ENCODE data around the gene THSD4. TPM values are rescaled to one million over a fixed set of nuclear protein-coding genes. Genes with fewer than 3 reads are reported as not detected.
A peak's percentile ranks its signal among the peaks of the same experiment; 100 is the strongest.
"Not testable (repeated sequence)": the region's sequence is repeated elsewhere in the genome, so short reads cannot be mapped to it uniquely, and the experiment has no call there.

The THSD4 gene
- total and polyA plus RNA-seq, 2 donors (not counting 1 experiment from before 2014, with no cell fraction given), result 43.1 to 95.5 TPM

- Histone ChIP-seq H3K36me3 (ENCODE audit: control insufficient read depth, insufficient read depth, low read length) (no peaks in the 10 kb centered on the region), H3K9me3 (ENCODE audit: control insufficient read depth, insufficient read depth, low read depth, low read length) (no peaks in the 10 kb centered on the region), H3K4me2 (ENCODE audit: extremely low read depth, insufficient read depth, low read length) (no peak overlapping the region), H3K79me2 (ENCODE audit: control insufficient read depth, insufficient read depth, low read length) (no peaks in the 10 kb centered on the region), H2AFZ (ENCODE audit: low read length) (no peak overlapping the region), H3K4me3 (replicated peaks in 1 of 4; ENCODE audit: control extremely low read depth in 1 of 4, insufficient read depth in 1 of 4, low read depth in 3 of 4, low read length in 4 of 4) (no peak overlapping the region), H3K4me1 (ENCODE audit: control insufficient read depth, extremely low read depth, insufficient read depth, low read length) (no peaks in the 10 kb centered on the region), H3K27me3 (ENCODE audit: control insufficient read depth, insufficient read depth, low read length) (no peaks in the 10 kb centered on the region), H3K9ac (ENCODE audit: insufficient read depth, low read length) (no peak overlapping the region), H4K20me1 (ENCODE audit: control insufficient read depth, extremely low read depth, insufficient read depth, low read length) (no peaks in the 10 kb centered on the region), H3K27ac (ENCODE audit: insufficient read depth, low read length) (no peak overlapping the region)
- DNase-seq (ENCODE audit: low read depth in 2 of 2), result peak in 1 of 2 donors; percentile 43
- TF ChIP-seq CTCF (conservative IDR thresholded peaks at IDR 0.05 in 1 of 2, IDR thresholded peaks at IDR 0.05 in 1 of 2; ENCODE audit: low read depth in 1 of 2, low read length in 2 of 2), result no peak
- TF ChIP-seq EZH2 (IDR thresholded peaks at IDR 0.05; ENCODE audit: low read length, missing control alignments), result no peak
Measured at GRCh38 chr15:71437919-71438318, 322.6 kb downstream of the THSD4 start.

GRCh38 chr15:71439478-71439877, 324.2 kb downstream of the THSD4 start:
- not testable (repeated sequence) for H3K27me3 ChIP-seq (ENCODE audit: control insufficient read depth, insufficient read depth, low read length); H3K9ac ChIP-seq (ENCODE audit: insufficient read depth, low read length); H3K36me3 ChIP-seq (ENCODE audit: control insufficient read depth, insufficient read depth, low read length); H3K4me2 ChIP-seq (ENCODE audit: extremely low read depth, insufficient read depth, low read length); H3K79me2 ChIP-seq (ENCODE audit: control insufficient read depth, insufficient read depth, low read length); H2AFZ ChIP-seq (ENCODE audit: low read length); H3K27ac ChIP-seq (ENCODE audit: insufficient read depth, low read length); H3K4me3 ChIP-seq (replicated peaks in 1 of 4; ENCODE audit: control extremely low read depth in 1 of 4, insufficient read depth in 1 of 4, low read depth in 3 of 4, low read length in 4 of 4); H3K9me3 ChIP-seq (ENCODE audit: control insufficient read depth, insufficient read depth, low read depth, low read length); H4K20me1 ChIP-seq (ENCODE audit: control insufficient read depth, extremely low read depth, insufficient read depth, low read length); H3K4me1 ChIP-seq (ENCODE audit: control insufficient read depth, extremely low read depth, insufficient read depth, low read length); DNase-seq (ENCODE audit: low read depth in 2 of 2)

- H3K9ac ChIP-seq (ENCODE audit: insufficient read depth, low read length), result no peak overlapping the region
- no peak overlapping the region for H3K4me3 ChIP-seq (replicated peaks in 1 of 4; ENCODE audit: control extremely low read depth in 1 of 4, insufficient read depth in 1 of 4, low read depth in 3 of 4, low read length in 4 of 4)
- TF ChIP-seq CTCF (conservative IDR thresholded peaks at IDR 0.05 in 1 of 2, IDR thresholded peaks at IDR 0.05 in 1 of 2; ENCODE audit: low read depth in 1 of 2, low read length in 2 of 2), result peak; percentile 37 to 51
- no peak for TF ChIP-seq EZH2 (IDR thresholded peaks at IDR 0.05; ENCODE audit: low read length, missing control alignments)
- H2AFZ ChIP-seq (ENCODE audit: low read length), result no peak overlapping the region
- H4K20me1 ChIP-seq (ENCODE audit: control insufficient read depth, extremely low read depth, insufficient read depth, low read length), result no peaks in the 10 kb centered on the region
- H3K27ac ChIP-seq (ENCODE audit: insufficient read depth, low read length), result no peak overlapping the region
- H3K4me1 ChIP-seq (ENCODE audit: control insufficient read depth, extremely low read depth, insufficient read depth, low read length), result peaks cover 9% of the 10 kb centered on the region
- H3K79me2 ChIP-seq (ENCODE audit: control insufficient read depth, insufficient read depth, low read length), result no peaks in the 10 kb centered on the region
- peak; percentile 66 to 89 for DNase-seq (ENCODE audit: low read depth in 2 of 2)
- H3K4me2 ChIP-seq (ENCODE audit: extremely low read depth, insufficient read depth, low read length), result no peak overlapping the region
- H3K9me3 ChIP-seq (ENCODE audit: control insufficient read depth, insufficient read depth, low read depth, low read length), result no peaks in the 10 kb centered on the region
- H3K27me3 ChIP-seq (ENCODE audit: control insufficient read depth, insufficient read depth, low read length), result no peaks in the 10 kb centered on the region
- H3K36me3 ChIP-seq (ENCODE audit: control insufficient read depth, insufficient read depth, low read length), result no peaks in the 10 kb centered on the region
Measured at GRCh38 chr15:71440489-71441110, 325.3 kb downstream of the THSD4 start.

All from fibroblast of lung (primary cell).